A549 (cell line): ENCODE measurements around the gene RCAN2. TPM values are rescaled to one million over a fixed set of nuclear protein-coding genes. Genes with fewer than 3 reads are reported as not detected.

Experiments used
- ATAC-seq, 2 experiments: fragments of 200-7000 bp in 1 of 2; fragments of >200 bp in 1 of 2; cut with Nextera tagmentation in 1 of 2; cut with Tn5 transposase in 1 of 2; 3 replicates each; pipeline versions ENCODE4 v1.8.0 to v1.9.1; 2018 to 2020; ENCODE audit warnings: mild to moderate bottlenecking in 1 of 2, moderate library complexity in 1 of 2
- CTCF ChIA-PET: fragments of 300-600 bp; sonication (Branson Sonifier 250); formaldehyde crosslinking; extraction: SDS; loops from one replicate; lab custom pipeline; 2021; ENCODE audit warnings: antibody characterized with exemption, inconsistent platforms; lab: Yijun Ruan, JAX
- POLR2A ChIA-PET: fragments of 350-600 bp; formaldehyde crosslinking; extraction: SDS; loops from one replicate; lab custom pipeline; 2021; ENCODE audit warnings: antibody characterized with exemption, inconsistent platforms; lab: Yijun Ruan, JAX
- DNase-seq, 2 experiments: peaks; one replicate each; pipeline versions ENCODE4 v3.0.0 to v3.0.0-alpha.2; 2011 to 2016; ENCODE audit warnings: low read depth in 1 of 2, low spot score in 1 of 2
- FAIRE-seq: peaks from 2 replicates; lab custom pipeline; 2011; peaks lifted over from hg19 to GRCh38; lab: Jason Lieb, UNC
- H3K27ac ChIP-seq, 2 experiments: fragments of >200 bp; sonication (Bioruptor Twin); formaldehyde crosslinking; 3 replicates each; pipeline ENCODE4 v1.5.1; 2016 to 2017
- H3K4me1 ChIP-seq: fragments of >200 bp; sonication (Bioruptor Twin); formaldehyde crosslinking; 3 replicates; pipeline ENCODE4 v1.6.1; 2016
- H3K4me2 ChIP-seq: fragments of >200 bp; sonication (Bioruptor Twin); formaldehyde crosslinking; 3 replicates; pipeline ENCODE4 v1.6.1; 2016
- H3K4me3 ChIP-seq: fragments of >200 bp; sonication (Bioruptor Twin); formaldehyde crosslinking; 3 replicates; pipeline ENCODE4 v1.5.1; 2016
- H3K9me3 ChIP-seq: fragments of >200 bp; sonication (Bioruptor Twin); formaldehyde crosslinking; 3 replicates; pipeline ENCODE4 v1.6.1; 2016
- BHLHE40 ChIP-seq: IDR thresholded peaks from 2 replicates; pipeline ENCODE4 v1.6.1; 2012; ENCODE audit warnings: low read depth, low read length, inconsistent platforms
- CBX2 ChIP-seq: fragments of 200-600 bp; sonication (generic); IDR thresholded peaks from 2 replicates; pipeline ENCODE4 v1.6.1; 2016; ENCODE audit warnings: low read depth, mild to moderate bottlenecking, borderline replicate concordance
- CBX8 ChIP-seq: fragments of 200-600 bp; sonication (generic); IDR thresholded peaks from 2 replicates; pipeline ENCODE4 v1.6.1; 2016
- CEBPB ChIP-seq, 2 experiments: fragments of >200 bp in 1 of 2; sonication (Bioruptor Twin) in 1 of 2; formaldehyde crosslinking in 1 of 2; IDR thresholded peaks; 2 replicates each; pipeline ENCODE4 v1.6.1; 2012 to 2016
- CHD4 ChIP-seq: fragments of 200-600 bp; sonication (generic); IDR thresholded peaks from 2 replicates; pipeline ENCODE4 v1.6.1; 2016; ENCODE audit warnings: antibody characterized with exemption, mild to moderate bottlenecking, borderline replicate concordance
- EP300 ChIP-seq, 2 experiments: fragments of >200 bp; sonication (Bioruptor Twin); formaldehyde crosslinking; IDR thresholded peaks; 2 replicates in 1 of 2; 3 replicates in 1 of 2; pipeline ENCODE4 v1.6.1; 2016 to 2017
- FOXS1 ChIP-seq: fragments of 250-450 bp; sonication (Bioruptor Pico); IDR thresholded peaks from 2 replicates; pipeline ENCODE4 v1.5.0; 2020; ENCODE audit warnings: mild to moderate bottlenecking, moderate library complexity
- HDAC2 ChIP-seq: fragments of 200-600 bp; sonication (generic); IDR thresholded peaks from 2 replicates; pipeline ENCODE4 v1.6.1; 2016
- HEYL ChIP-seq: fragments of 250-450 bp; sonication (Bioruptor Pico); IDR thresholded peaks from 2 replicates; pipeline ENCODE4 v1.8.0; 2021; ENCODE audit warnings: mild to moderate bottlenecking, moderate library complexity
- HOXB13 ChIP-seq: fragments of 250-450 bp; sonication (Bioruptor Pico); IDR thresholded peaks from 2 replicates; pipeline ENCODE4 v1.5.0; 2020; ENCODE audit warnings: low read depth, mild to moderate bottlenecking, moderate library complexity
- HOXB5 ChIP-seq: fragments of 250-450 bp; sonication (Bioruptor Pico); IDR thresholded peaks from 2 replicates; pipeline ENCODE4 v1.5.0; 2020; ENCODE audit warnings: mild to moderate bottlenecking, moderate library complexity
- JUNB ChIP-seq: fragments of >200 bp; sonication (Bioruptor Twin); formaldehyde crosslinking; IDR thresholded peaks from 2 replicates; pipeline ENCODE4 v1.6.1; 2016
- KDM5A ChIP-seq: fragments of 200-600 bp; sonication (generic); IDR thresholded peaks from 2 replicates; pipeline ENCODE4 v1.6.1; 2016; ENCODE audit warnings: antibody characterized with exemption, mild to moderate bottlenecking
- MAFK ChIP-seq: fragments of 450-650 bp; IDR thresholded peaks from 2 replicates; pipeline ENCODE4 v1.6.1; 2014; ENCODE audit not compliant: partially characterized antibody
- NFE2L2 ChIP-seq: fragments of 150-350 bp; conservative IDR thresholded peaks from 2 replicates; pipeline ENCODE4 v1.6.1; 2014; ENCODE audit warnings: low read length
- NR3C1 ChIP-seq: fragments of >200 bp; sonication (Bioruptor Twin); formaldehyde crosslinking; IDR thresholded peaks from 3 replicates; pipeline ENCODE4 v1.6.1; 2017
- POLR2A ChIP-seq: IDR thresholded peaks from 2 replicates; pipeline ENCODE4 v1.6.1; 2012; ENCODE audit warnings: mild to moderate bottlenecking, low read length
- POLR2AphosphoS2 ChIP-seq: conservative IDR thresholded peaks from 2 replicates; pipeline ENCODE4 v1.6.1; 2012; ENCODE audit warnings: low read length, improper control_type of control experiment, inconsistent platforms
- RCOR1 ChIP-seq: fragments of 150-350 bp; IDR thresholded peaks from 2 replicates; pipeline ENCODE4 v1.6.1; 2014; ENCODE audit warnings: antibody characterized with exemption, low read length, low read depth
- RNF2 ChIP-seq: fragments of 200-600 bp; sonication (generic); IDR thresholded peaks from 2 replicates; pipeline ENCODE4 v1.6.1; 2016; ENCODE audit warnings: low read depth, mild to moderate bottlenecking, antibody characterized with exemption, moderate library complexity, borderline replicate concordance
- SMC3 ChIP-seq: fragments of >200 bp; sonication (Bioruptor Twin); formaldehyde crosslinking; IDR thresholded peaks from 3 replicates; pipeline ENCODE4 v1.6.1; 2018; ENCODE audit warnings: inconsistent platforms
- TP53 ChIP-seq: fragments of 250-450 bp; sonication (Bioruptor Pico); IDR thresholded peaks from 2 replicates; pipeline ENCODE4 v1.5.0; 2021; ENCODE audit warnings: mild to moderate bottlenecking, moderate library complexity
- ZC3H11A ChIP-seq: fragments of 450-650 bp; IDR thresholded peaks from 2 replicates; pipeline ENCODE4 v1.6.1; 2014; ENCODE audit warnings: antibody characterized with exemption, mild to moderate bottlenecking
- ZSCAN20 ChIP-seq: fragments of 250-450 bp; sonication (Bioruptor Pico); IDR thresholded peaks from 2 replicates; pipeline ENCODE4 v1.8.0; 2022; ENCODE audit warnings: mild to moderate bottlenecking, moderate library complexity
- WGBS: methylation state at CpG from one replicate; pipeline ENCODE4 v1.1.6; 2017; ENCODE audit errors: missing lambda C conversion rate; 5-methylcytosine and 5-hydroxymethylcytosine counted together
- polyA plus RNA-seq, 4 experiments: library from polyadenylated mRNA; depleted of rRNA in 3 of 4; stranded (reverse); fragments of >200 nt; fragmentation: RNase III in 1 of 4; extraction: RNeasy Plus Mini Kit Qiagen cat#74134 plus additional on column Dnase treatment in 1 of 4; gene quantifications; 2 replicates in 3 of 4; 3 replicates in 1 of 4; pipeline ENCODE4 v1.2.3, GENCODE V29; 2011 to 2017
- TF ChIP-seq, protein P1 (sequence below): IDR thresholded peaks from 2 replicates; pipeline ENCODE4 v1.6.1; 2012
- TF ChIP-seq, protein P2 (sequence below): fragments of 450-650 bp; IDR thresholded peaks from 2 replicates; pipeline ENCODE4 v1.6.1; 2014; ENCODE audit warnings: antibody characterized with exemption
- TF ChIP-seq, protein P3 (sequence below): IDR thresholded peaks from 2 replicates; pipeline ENCODE4 v1.6.1; 2012; ENCODE audit warnings: low read depth, borderline replicate concordance
- TF ChIP-seq, protein P4 (sequence below): fragments of 250-450 bp; sonication (Bioruptor Pico); IDR thresholded peaks from 2 replicates; pipeline ENCODE4 v1.5.0; 2020; ENCODE audit warnings: low read depth, mild to moderate bottlenecking, moderate library complexity

RCAN2 gene
- polyA plus RNA-seq, 2 of the 4 experiments (the other 2 are of a cell fraction): not detected

DNA sequence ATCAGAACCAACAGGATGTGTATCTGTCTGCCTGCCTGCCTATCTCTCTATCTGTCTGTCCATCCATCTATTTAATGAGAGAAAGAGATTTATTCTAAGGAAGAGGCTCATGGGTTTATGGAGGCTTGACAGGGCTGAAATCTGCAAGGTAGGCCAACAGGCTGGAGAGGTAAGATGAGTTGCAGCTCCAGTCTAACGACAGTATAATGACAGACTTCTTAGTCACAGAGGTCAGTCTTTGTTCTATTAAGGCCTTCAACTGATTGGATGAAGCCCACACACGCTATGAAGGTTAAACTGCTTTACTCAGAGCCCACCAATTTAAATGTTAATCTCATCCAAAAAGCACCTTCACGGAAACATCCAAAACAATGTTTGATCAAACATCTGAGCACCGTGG, 220.1 kb downstream of the RCAN2 start:
- H3K27ac ChIP-seq: no peak overlapping the region
- DNase-seq (no peak), FAIRE-seq (no peak), ATAC-seq (no peak)
- CTCF ChIA-PET: no interaction called here
- 18% methylated on average over 4 of the region's 4 CpGs for WGBS
- H3K4me2 ChIP-seq: no peak overlapping the region
- TF ChIP-seq BHLHE40: no peak
- TF ChIP-seq NR3C1: no peak
- no peak for TF ChIP-seq SMC3
- no peak for TF ChIP-seq POLR2A
- TF ChIP-seq POLR2AphosphoS2: no peak
- TF ChIP-seq, protein P1, sequence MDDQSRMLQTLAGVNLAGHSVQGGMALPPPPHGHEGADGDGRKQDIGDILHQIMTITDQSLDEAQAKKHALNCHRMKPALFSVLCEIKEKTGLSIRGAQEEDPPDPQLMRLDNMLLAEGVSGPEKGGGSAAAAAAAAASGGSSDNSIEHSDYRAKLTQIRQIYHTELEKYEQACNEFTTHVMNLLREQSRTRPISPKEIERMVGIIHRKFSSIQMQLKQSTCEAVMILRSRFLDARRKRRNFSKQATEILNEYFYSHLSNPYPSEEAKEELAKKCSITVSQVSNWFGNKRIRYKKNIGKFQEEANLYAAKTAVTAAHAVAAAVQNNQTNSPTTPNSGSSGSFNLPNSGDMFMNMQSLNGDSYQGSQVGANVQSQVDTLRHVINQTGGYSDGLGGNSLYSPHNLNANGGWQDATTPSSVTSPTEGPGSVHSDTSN: no peak
- no peak for TF ChIP-seq NFE2L2
- no peak for TF ChIP-seq ZSCAN20 (CRISPR knock-in tag)
- TF ChIP-seq HOXB5 (CRISPR knock-in tag): no peak
- TF ChIP-seq, protein P2, sequence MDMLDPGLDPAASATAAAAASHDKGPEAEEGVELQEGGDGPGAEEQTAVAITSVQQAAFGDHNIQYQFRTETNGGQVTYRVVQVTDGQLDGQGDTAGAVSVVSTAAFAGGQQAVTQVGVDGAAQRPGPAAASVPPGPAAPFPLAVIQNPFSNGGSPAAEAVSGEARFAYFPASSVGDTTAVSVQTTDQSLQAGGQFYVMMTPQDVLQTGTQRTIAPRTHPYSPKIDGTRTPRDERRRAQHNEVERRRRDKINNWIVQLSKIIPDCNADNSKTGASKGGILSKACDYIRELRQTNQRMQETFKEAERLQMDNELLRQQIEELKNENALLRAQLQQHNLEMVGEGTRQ: no peak
- TF ChIP-seq EP300 (IDR thresholded peaks at IDR 0.05): no peak
- TF ChIP-seq CBX8: no peak
- TF ChIP-seq RCOR1: no peak
- TF ChIP-seq KDM5A: no peak
- TF ChIP-seq CBX2: no peak
- no peak for TF ChIP-seq CEBPB (IDR thresholded peaks at IDR 0.05)
- H3K4me1 ChIP-seq: no peaks in the 10 kb centered on the region
- no peaks in the 10 kb centered on the region for H3K9me3 ChIP-seq
- POLR2A ChIA-PET: no interaction called here
- no peak overlapping the region for H3K4me3 ChIP-seq

- DNase-seq (no peak), ATAC-seq (no peak), FAIRE-seq (no peak)
- ChIA-PET CTCF (no interaction called here), POLR2A (no interaction called here)
- no peak overlapping the region for H3K27ac ChIP-seq
- H3K9me3 ChIP-seq: no peaks in the 10 kb centered on the region
- WGBS: 10% methylated on average over 2 of the region's 7 CpGs
- no peak for TF ChIP-seq MAFK
- TF ChIP-seq HDAC2: no peak
- TF ChIP-seq BHLHE40: no peak
- no peak for TF ChIP-seq ZC3H11A
- no peaks in the 10 kb centered on the region for H3K4me1 ChIP-seq
- no peak overlapping the region for H3K4me3 ChIP-seq
- H3K4me2 ChIP-seq: no peak overlapping the region
These were observed 220.9 kb downstream of the RCAN2 start for GRCh38 chr6:46270336-46270735.

DNA sequence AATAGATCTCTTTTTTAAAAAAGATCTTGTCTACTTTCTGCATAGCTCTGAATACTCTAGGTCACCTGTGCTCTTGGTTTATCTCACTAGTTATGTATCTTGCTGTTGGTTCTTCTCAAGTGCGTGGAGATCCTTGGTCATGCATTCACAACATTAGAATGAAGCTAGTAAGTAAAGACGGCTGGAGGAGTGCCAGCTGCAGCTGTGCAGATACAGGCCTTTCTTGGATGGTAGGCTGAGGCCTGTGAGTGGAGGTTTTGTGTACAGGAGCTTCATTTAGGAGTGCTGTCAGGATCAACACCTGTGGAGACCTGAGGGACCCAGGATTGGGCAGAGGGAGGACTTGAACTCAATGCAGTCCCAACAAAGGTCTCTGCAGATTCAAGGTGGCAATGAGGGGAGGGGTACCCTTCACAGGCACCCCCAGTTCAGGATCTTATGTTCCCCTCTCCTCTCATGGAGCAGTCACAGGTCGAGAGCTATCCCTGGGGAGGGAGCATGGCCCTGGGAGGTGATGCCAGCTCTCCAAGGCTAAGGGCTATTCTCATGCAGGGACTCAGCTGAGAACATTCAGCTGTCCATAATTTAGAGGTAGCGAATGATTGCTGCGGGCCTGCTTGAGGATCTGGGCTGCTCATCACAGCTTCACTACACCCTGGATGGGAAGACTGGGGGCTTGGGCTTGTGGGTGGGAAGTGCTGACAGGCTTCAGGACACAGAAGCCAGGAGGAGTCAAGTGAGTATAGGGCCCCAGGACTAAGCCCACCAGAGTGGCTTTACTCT, 221.6 kb downstream of the RCAN2 start:
- FAIRE-seq: no peak
- Histone ChIP-seq H3K9me3 (no peaks in the 10 kb centered on the region), H3K4me2 (no peak overlapping the region)
- 26% methylated on average over 2 of the region's 5 CpGs for WGBS
- TF ChIP-seq RNF2 (no peak), TP53 (CRISPR knock-in tag) (no peak), FOXS1 (CRISPR knock-in tag) (no peak), HEYL (CRISPR knock-in tag) (no peak), CHD4 (no peak), CEBPB (IDR thresholded peaks at IDR 0.05) (no peak), HDAC2 (no peak), HOXB13 (CRISPR knock-in tag) (no peak), KDM5A (no peak), JUNB (no peak)
- TF ChIP-seq, protein P3, sequence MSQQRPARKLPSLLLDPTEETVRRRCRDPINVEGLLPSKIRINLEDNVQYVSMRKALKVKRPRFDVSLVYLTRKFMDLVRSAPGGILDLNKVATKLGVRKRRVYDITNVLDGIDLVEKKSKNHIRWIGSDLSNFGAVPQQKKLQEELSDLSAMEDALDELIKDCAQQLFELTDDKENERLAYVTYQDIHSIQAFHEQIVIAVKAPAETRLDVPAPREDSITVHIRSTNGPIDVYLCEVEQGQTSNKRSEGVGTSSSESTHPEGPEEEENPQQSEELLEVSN: no peak
- TF ChIP-seq, protein P4, sequence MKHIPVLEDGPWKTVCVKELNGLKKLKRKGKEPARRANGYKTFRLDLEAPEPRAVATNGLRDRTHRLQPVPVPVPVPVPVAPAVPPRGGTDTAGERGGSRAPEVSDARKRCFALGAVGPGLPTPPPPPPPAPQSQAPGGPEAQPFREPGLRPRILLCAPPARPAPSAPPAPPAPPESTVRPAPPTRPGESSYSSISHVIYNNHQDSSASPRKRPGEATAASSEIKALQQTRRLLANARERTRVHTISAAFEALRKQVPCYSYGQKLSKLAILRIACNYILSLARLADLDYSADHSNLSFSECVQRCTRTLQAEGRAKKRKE (CRISPR knock-in tag): no peak
- TF ChIP-seq, all 56 proteins: peak for 0
- no peak for DNase-seq
- POLR2A ChIA-PET: no interaction called here
- Histone ChIP-seq H3K4me1 (no peaks in the 10 kb centered on the region), H3K27ac (no peak overlapping the region), H3K4me3 (no peak overlapping the region)
- ATAC-seq: no peak
- CTCF ChIA-PET: no interaction called here
